Cardiac muscle cell (in vitro differentiated cells and primary cell): ENCODE results near the gene EIF4B. TPM values are rescaled to one million over a fixed set of nuclear protein-coding genes. Genes with fewer than 3 reads are reported as not detected.

Experiments
- DNase-seq, 2 donors: peaks; one replicate each; pipeline versions ENCODE4 v3.0.0 to v3.0.0-alpha.2; 2010 to 2017; ENCODE audit warnings: low read depth in 1 of 2, low spot score in 1 of 2
- H3K27ac ChIP-seq: fragments of 200-600 bp; sonication (generic); 2 replicates; pipeline ENCODE4 v1.5.1; 2016
- H3K27me3 ChIP-seq: fragments of 200-600 bp; sonication (generic); 2 replicates; pipeline ENCODE4 v1.6.0; 2016; ENCODE audit warnings: control low read depth
- H3K36me3 ChIP-seq: fragments of 200-600 bp; sonication (generic); 2 replicates; pipeline ENCODE4 v1.5.1; 2016; ENCODE audit warnings: control low read depth
- H3K4me1 ChIP-seq: fragments of 200-600 bp; sonication (generic); 2 replicates; pipeline ENCODE4 v1.8.1; 2017; ENCODE audit warnings: low read depth, mild to moderate bottlenecking, mixed run types
- H3K4me3 ChIP-seq: fragments of 200-600 bp; sonication (generic); 2 replicates; pipeline ENCODE4 v1.5.1; 2016; ENCODE audit warnings: mild to moderate bottlenecking
- H3K9me3 ChIP-seq: fragments of 200-600 bp; sonication (generic); 2 replicates; pipeline ENCODE4 v1.5.1; 2017; ENCODE audit warnings: low read depth, mild to moderate bottlenecking, control low read depth
- polyA plus RNA-seq: library from polyadenylated mRNA; unstranded; fragments of >200 nt; fragmentation: Nextera tagmentation; extraction: Ambion mirVana; gene quantifications from 2 replicates; pipeline ENCODE4 v1.2.1, GENCODE V29; 2016
- total RNA-seq: library from RNA; depleted of rRNA; stranded (reverse); fragments of >200 nt; gene quantifications from 2 replicates; pipeline ENCODE4 v1.2.3, GENCODE V29; 2016
- TF ChIP-seq, protein P1 (sequence below): IDR thresholded peaks from 2 replicates; pipeline ENCODE4 v1.5.1; 2012; ENCODE audit warnings: low read depth, mild to moderate bottlenecking, low read length

The EIF4B gene
- total and polyA plus RNA-seq, 2 experiments from 2014 or later: 50.0 to 722 TPM

DNA sequence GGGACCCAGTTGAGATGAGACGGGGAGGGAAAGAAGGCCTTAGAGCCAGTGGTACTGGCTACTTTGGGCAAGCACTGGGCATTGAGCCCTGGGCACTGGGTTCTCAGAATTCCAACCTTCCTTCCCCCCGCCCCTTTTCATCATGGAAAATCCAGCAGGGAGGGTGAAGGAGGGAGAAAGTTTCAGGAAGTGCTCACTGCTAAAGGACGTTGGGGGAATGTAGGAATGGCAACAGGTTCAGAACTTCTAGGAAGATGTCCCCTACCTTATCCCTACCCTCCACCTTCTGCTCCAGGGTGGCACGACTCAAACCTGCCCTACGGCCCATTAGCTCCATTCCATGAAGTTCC, 39.4 kb downstream of the EIF4B start:
- H3K4me1 ChIP-seq: peaks cover 25% of the 10 kb centered on the region
- peak in 1 of 2 donors; percentile 43 for DNase-seq
- H3K27me3 ChIP-seq: no peaks in the 10 kb centered on the region
- H3K4me3 ChIP-seq: no peak overlapping the region
- H3K36me3 ChIP-seq: no peaks in the 10 kb centered on the region
- TF ChIP-seq, protein P1, sequence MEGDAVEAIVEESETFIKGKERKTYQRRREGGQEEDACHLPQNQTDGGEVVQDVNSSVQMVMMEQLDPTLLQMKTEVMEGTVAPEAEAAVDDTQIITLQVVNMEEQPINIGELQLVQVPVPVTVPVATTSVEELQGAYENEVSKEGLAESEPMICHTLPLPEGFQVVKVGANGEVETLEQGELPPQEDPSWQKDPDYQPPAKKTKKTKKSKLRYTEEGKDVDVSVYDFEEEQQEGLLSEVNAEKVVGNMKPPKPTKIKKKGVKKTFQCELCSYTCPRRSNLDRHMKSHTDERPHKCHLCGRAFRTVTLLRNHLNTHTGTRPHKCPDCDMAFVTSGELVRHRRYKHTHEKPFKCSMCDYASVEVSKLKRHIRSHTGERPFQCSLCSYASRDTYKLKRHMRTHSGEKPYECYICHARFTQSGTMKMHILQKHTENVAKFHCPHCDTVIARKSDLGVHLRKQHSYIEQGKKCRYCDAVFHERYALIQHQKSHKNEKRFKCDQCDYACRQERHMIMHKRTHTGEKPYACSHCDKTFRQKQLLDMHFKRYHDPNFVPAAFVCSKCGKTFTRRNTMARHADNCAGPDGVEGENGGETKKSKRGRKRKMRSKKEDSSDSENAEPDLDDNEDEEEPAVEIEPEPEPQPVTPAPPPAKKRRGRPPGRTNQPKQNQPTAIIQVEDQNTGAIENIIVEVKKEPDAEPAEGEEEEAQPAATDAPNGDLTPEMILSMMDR: no peak
- no peaks in the 10 kb centered on the region for H3K9me3 ChIP-seq
- H3K27ac ChIP-seq: no peak overlapping the region

DNA sequence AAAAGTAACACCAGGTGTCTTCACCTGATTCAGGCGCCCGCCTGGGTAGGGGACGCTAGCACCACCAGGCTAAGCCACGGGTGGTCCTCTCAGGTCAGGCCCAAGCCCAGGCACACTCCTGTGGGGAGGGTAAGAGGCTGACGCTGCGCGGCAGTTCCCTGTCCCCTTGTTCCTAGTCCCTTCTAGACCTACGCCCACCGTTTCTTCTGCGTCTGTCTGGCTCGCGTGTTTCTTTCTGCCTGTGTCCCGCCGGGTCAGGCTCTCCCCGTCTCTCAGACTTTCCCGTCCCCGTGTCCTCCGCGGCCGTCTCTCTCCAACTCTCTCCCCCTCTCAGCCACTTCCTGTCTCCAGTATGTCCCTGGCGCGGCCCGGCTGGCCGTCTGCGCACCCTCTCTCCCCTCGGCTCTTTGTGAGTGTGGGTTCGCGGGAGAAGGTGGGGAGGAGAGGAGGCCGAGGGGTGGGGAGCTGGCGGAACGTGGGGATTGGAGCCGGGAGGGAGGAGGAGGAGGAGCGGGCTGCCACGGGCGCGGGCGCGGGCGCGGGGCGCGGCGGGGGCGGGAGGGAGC, 40.5 kb downstream of the EIF4B start:
- Histone ChIP-seq H3K4me3 (peak overlapping the region; percentile 75), H3K27ac (peak overlapping the region; percentile 78), H3K27me3 (no peaks in the 10 kb centered on the region), H3K4me1 (peaks cover 25% of the 10 kb centered on the region), H3K36me3 (no peaks in the 10 kb centered on the region), H3K9me3 (no peaks in the 10 kb centered on the region)
- TF ChIP-seq, protein P1: no peak
- DNase-seq: peak; percentile 78 to 95

DNA sequence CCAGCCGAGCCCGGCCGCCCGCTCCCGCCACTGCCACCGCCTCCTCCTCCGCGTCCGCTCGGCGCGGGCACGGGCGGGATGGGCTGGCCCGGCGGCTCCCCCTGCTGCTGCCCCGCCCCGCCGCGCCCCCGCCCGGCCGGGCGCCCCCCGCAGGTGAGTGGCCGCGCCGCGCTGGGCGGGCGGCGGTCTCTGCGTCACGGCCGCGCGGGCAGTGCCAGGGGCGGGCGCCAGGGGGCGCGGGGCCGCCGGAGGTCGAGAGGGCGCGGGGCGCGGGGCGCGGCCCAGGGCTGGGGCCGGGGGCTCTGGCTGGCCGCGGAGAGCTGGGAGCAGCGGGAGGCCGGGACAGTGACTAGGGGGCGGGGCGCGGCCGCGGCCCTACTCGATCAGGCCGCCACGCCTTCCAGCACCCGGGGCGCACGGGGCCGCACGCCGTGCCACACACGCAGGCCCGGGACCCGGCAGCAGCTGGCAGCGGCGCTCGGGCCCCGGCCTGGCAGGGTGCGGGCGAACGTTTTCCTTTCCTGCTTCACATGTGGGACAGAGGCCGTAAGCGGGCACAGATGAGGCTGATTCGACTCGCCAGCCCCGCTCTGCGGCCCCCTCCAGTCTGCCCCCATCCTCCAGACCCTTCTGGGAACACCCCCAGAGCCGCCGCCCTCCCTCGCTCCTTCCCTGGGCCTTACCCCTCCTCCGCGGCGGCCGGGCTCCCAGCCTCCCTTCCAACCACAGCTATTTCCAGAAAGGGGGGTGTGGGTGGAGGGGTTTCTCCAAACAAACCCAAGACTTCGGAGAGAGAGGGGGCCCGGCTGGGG, 41.2 kb downstream of the EIF4B start:
- TF ChIP-seq, protein P1: no peak
- Histone ChIP-seq H3K27me3 (no peaks in the 10 kb centered on the region), H3K4me1 (peaks cover 25% of the 10 kb centered on the region), H3K4me3 (peak overlapping the region; percentile 75), H3K27ac (peak overlapping the region; percentile 97), H3K36me3 (no peaks in the 10 kb centered on the region), H3K9me3 (no peaks in the 10 kb centered on the region)
- peak; percentile 82 to 92 for DNase-seq

DNA sequence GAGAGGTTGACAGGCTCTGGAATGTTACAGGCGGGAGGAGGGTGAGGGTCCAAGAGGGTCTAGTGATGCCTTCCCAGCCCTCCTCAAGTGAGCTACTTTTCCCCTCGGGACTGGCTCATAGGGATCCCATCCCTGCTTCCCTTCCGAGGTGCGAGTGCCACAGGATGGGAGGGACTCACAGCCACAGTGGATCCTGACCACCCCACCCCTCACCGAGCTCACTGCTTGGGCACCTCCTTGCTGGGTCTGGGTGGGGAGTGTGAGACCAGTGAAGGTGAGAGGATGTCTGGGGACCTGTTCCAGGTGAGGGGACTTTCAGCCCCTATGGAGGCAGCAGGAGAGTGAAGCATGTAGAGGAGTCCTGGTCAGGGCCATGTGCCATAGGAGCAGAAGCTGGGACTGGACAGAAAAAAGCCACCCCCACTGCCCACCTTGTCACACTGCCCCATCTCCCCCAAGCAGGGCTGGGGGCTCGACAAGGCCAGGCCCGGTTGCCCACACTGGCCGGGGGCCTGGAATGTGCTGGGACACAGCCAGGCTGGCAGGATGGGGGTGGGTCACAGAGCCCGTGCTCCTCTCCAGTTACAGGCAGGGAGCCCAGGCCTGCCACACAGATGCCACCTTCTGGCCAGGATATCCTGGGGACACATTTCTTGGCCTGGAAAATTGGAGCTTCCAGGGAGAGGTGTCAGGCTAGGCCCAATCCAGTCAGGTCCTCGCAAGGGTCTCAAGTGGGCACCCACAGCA, 42.0 kb downstream of the EIF4B start:
- Histone ChIP-seq H3K27ac (peak overlapping the region; percentile 97), H3K27me3 (no peaks in the 10 kb centered on the region), H3K4me1 (peaks cover 25% of the 10 kb centered on the region), H3K4me3 (no peak overlapping the region), H3K9me3 (no peaks in the 10 kb centered on the region), H3K36me3 (no peaks in the 10 kb centered on the region)
- TF ChIP-seq, protein P1: no peak
- DNase-seq: no peak

DNA sequence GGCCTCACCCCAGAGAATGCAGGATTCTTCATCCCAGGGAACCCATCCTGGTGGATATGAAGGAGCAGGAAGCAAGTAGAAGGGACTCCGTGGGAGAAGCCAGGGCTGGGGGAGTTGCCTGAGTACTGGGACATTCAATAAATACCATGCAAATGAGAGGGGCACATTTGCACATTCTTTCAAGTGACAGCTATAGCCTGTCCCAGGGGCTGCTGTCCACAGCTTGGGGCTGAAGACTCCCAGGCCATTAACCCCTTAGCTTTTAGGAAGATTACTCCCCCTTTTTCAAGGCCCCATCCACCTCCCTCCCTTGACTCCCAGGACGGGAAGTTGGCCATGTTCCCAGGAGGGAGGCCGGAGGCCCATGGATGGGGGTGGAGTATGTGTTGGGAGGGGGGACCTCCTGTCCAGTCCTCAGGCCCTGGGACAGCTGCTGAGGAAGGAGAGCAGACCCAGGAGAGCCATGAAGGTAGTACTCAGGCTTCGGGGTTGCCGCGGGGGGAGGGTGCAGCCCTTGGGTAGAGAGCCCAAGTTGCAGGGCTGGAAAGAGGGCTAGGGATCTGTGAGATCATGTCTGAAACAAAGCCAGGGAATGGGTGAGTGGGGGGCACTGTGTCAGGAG, 42.6 kb downstream of the EIF4B start:
- H3K9me3 ChIP-seq: no peaks in the 10 kb centered on the region
- H3K4me3 ChIP-seq: no peak overlapping the region
- no peaks in the 10 kb centered on the region for H3K27me3 ChIP-seq
- peak overlapping the region; percentile 97 for H3K27ac ChIP-seq
- DNase-seq: peak; percentile 84 to 88
- peaks cover 29% of the 10 kb centered on the region for H3K4me1 ChIP-seq
- H3K36me3 ChIP-seq: no peaks in the 10 kb centered on the region
- TF ChIP-seq, protein P1: no peak
